HG03196 (cell line): ENCODE measurements around the gene CAMK1D.

Experiments used
- ATAC-seq: cut with Tn5 transposase; IDR thresholded peaks from one replicate; pipeline ENCODE4 v1.9.1; 2021; ENCODE audit not compliant: unreplicated experiment

The CAMK1D gene

GRCh38 chr10:12588091-12588860 is 238.9 kb downstream of the CAMK1D start:
- no peak for ATAC-seq

- ATAC-seq: no peak
These were observed 239.9 kb downstream of the CAMK1D start for GRCh38 chr10:12589291-12589690.

GRCh38 chr10:12589791-12590190 is 240.4 kb downstream of the CAMK1D start:
- no peak for ATAC-seq

GRCh38 chr10:12590675-12591659 is 241.6 kb downstream of the CAMK1D start:
- ATAC-seq: no peak

GRCh38 chr10:12592967-12593366 is 243.6 kb downstream of the CAMK1D start:
- ATAC-seq: no peak

GRCh38 chr10:12594448-12594944 is 245.1 kb downstream of the CAMK1D start:
- no peak for ATAC-seq

GRCh38 chr10:12595936-12596576 is 246.7 kb downstream of the CAMK1D start:
- ATAC-seq: no peak

- ATAC-seq: no peak
These were observed 247.8 kb downstream of the CAMK1D start for GRCh38 chr10:12597176-12597575.

GRCh38 chr10:12597788-12598765 is 248.7 kb downstream of the CAMK1D start:
- no peak for ATAC-seq

- ATAC-seq: no peak
These were observed 251.3 kb downstream of the CAMK1D start for GRCh38 chr10:12600652-12601051.

GRCh38 chr10:12602521-12602920 is 253.2 kb downstream of the CAMK1D start:
- no peak for ATAC-seq

GRCh38 chr10:12603766-12604470 is 254.6 kb downstream of the CAMK1D start:
- no peak for ATAC-seq

- peak; percentile 59 for ATAC-seq
These were observed 256.4 kb downstream of the CAMK1D start for GRCh38 chr10:12605580-12606405.

GRCh38 chr10:12606461-12606860 is 257.1 kb downstream of the CAMK1D start:
- ATAC-seq: no peak

GRCh38 chr10:12608761-12609160 is 259.4 kb downstream of the CAMK1D start:
- ATAC-seq: no peak

GRCh38 chr10:12609435-12609834 is 260.1 kb downstream of the CAMK1D start:
- ATAC-seq: no peak

GRCh38 chr10:12613136-12613535 is 263.8 kb downstream of the CAMK1D start:
- ATAC-seq: no peak

GRCh38 chr10:12614177-12614995 is 265.0 kb downstream of the CAMK1D start:
- ATAC-seq: no peak
